ENCODE results near the gene EZH1.
A peak's percentile ranks its signal among the peaks of the same experiment; 100 is the strongest.

The EZH1 gene

GRCh38 chr17:42706732-42707131, 38.1 kb downstream of the EZH1 start:
- no peak for DNase-seq

GRCh38 chr17:42704837-42705494, 39.9 kb downstream of the EZH1 start:
- DNase-seq = no peak

GRCh38 chr17:42704490-42704836, 40.4 kb downstream of the EZH1 start:
- no peak for DNase-seq

GRCh38 chr17:42702446-42702845, 42.4 kb downstream of the EZH1 start:
- no peak for DNase-seq

- no peak for DNase-seq
These were observed 44.1 kb downstream of the EZH1 start for GRCh38 chr17:42700586-42701289.

GRCh38 chr17:42699415-42699740, 45.5 kb downstream of the EZH1 start:
- no peak for DNase-seq

GRCh38 chr17:42698736-42699414, 46.0 kb downstream of the EZH1 start:
- no peak for DNase-seq

- DNase-seq = no peak
These were observed 47.6 kb downstream of the EZH1 start for GRCh38 chr17:42697108-42697811.

GRCh38 chr17:42695500-42695899, 49.3 kb downstream of the EZH1 start:
- no peak for DNase-seq

GRCh38 chr17:42694524-42694923, 50.3 kb downstream of the EZH1 start:
- DNase-seq = no peak

- DNase-seq = no peak
These were observed 52.4 kb downstream of the EZH1 start for GRCh38 chr17:42692489-42692888.

- DNase-seq = no peak
These were observed 53.8 kb downstream of the EZH1 start for GRCh38 chr17:42691021-42691545.

- DNase-seq = no peak
These were observed 54.2 kb downstream of the EZH1 start for GRCh38 chr17:42690596-42690995.

GRCh38 chr17:42687707-42688320, 57.0 kb downstream of the EZH1 start:
- no peak for DNase-seq

- DNase-seq = no peak
These were observed 58.2 kb downstream of the EZH1 start for GRCh38 chr17:42686520-42687128.

GRCh38 chr17:42685831-42686230, 59.0 kb downstream of the EZH1 start:
- no peak for DNase-seq

GRCh38 chr17:42684929-42685556, 59.8 kb downstream of the EZH1 start:
- no peak for DNase-seq

- no peak for DNase-seq
These were observed 61.3 kb downstream of the EZH1 start for GRCh38 chr17:42683407-42684034.

GRCh38 chr17:42682722-42683403, 62.0 kb downstream of the EZH1 start:
- peak; percentile 82 for DNase-seq

GRCh38 chr17:42681976-42682721, 62.7 kb downstream of the EZH1 start, which contains the start of gene CNTNAP1:
Gene CNTNAP1 (plus strand): TSS chr17:42682531. CDS start chr17:42682830, 299 bp downstream.
- peak; percentile 89 for DNase-seq
